HG03342 (cell line): ENCODE results near the gene RAB1B.
"Not testable (repeated sequence)": the region's sequence is repeated elsewhere in the genome, so short reads cannot be mapped to it uniquely, and the experiment has no call there.

ENCODE experiments used
- ATAC-seq: cut with Tn5 transposase; IDR thresholded peaks from one replicate; pipeline ENCODE4 v1.9.1; 2021; ENCODE audit warnings: mild to moderate bottlenecking, moderate library complexity; ENCODE audit not compliant: unreplicated experiment

The RAB1B gene

GRCh38 chr11:66317723-66318599 lies 49.5 kb downstream of the RAB1B start:
- ATAC-seq = no peak

GRCh38 chr11:66318600-66318970 lies 50.1 kb downstream of the RAB1B start:
- no peak for ATAC-seq

GRCh38 chr11:66320289-66320688 lies 51.9 kb downstream of the RAB1B start:
- not testable (repeated sequence) for ATAC-seq

GRCh38 chr11:66320748-66321147 lies 52.3 kb downstream of the RAB1B start:
- ATAC-seq = not testable (repeated sequence)

GRCh38 chr11:66321606-66322005 lies 53.2 kb downstream of the RAB1B start:
- no peak for ATAC-seq

- no peak for ATAC-seq
Observed at GRCh38 chr11:66322732-66323427, 54.4 kb downstream of the RAB1B start.

- no peak for ATAC-seq
Observed at GRCh38 chr11:66323684-66324083, 55.2 kb downstream of the RAB1B start.

GRCh38 chr11:66324664-66325063 lies 56.2 kb downstream of the RAB1B start:
- no peak for ATAC-seq

- no peak for ATAC-seq
Observed at GRCh38 chr11:66325263-66325671, 56.8 kb downstream of the RAB1B start.

GRCh38 chr11:66326261-66327111 lies 58.0 kb downstream of the RAB1B start:
- ATAC-seq = no peak
